GM10266 (cell line): Measurements from ENCODE around the gene KIF27.

Experiments used
- DNase-seq: peaks from one replicate; pipeline ENCODE4 v3.0.0; 2012; ENCODE audit errors: extremely low spot score
- CTCF ChIP-seq: IDR thresholded peaks from 2 replicates; pipeline ENCODE4 v1.5.1; 2012; ENCODE audit warnings: mild to moderate bottlenecking, low read depth; ENCODE audit not compliant: control insufficient read depth, insufficient read depth; ENCODE audit errors: missing control alignments

Gene KIF27

GRCh38 chr9:83937861-83938455 lies 16.7 kb upstream of the KIF27 start:
- peak; percentile 55 for DNase-seq
- TF ChIP-seq CTCF = peak; percentile 64

GRCh38 chr9:83936523-83936922 lies 15.3 kb upstream of the KIF27 start:
- no peak for TF ChIP-seq CTCF
- DNase-seq = no peak

- no peak for DNase-seq
- TF ChIP-seq CTCF = no peak
Measured at GRCh38 chr9:83935276-83935935, 14.2 kb upstream of the KIF27 start.

- no peak for TF ChIP-seq CTCF
- DNase-seq = no peak
Measured at GRCh38 chr9:83934569-83935275, 13.5 kb upstream of the KIF27 start.

GRCh38 chr9:83933790-83934189 lies 12.6 kb upstream of the KIF27 start:
- TF ChIP-seq CTCF = no peak
- no peak for DNase-seq

- DNase-seq = no peak
- no peak for TF ChIP-seq CTCF
Measured at GRCh38 chr9:83932851-83933250, 11.6 kb upstream of the KIF27 start.

GRCh38 chr9:83932011-83932410 lies 10.8 kb upstream of the KIF27 start:
- no peak for DNase-seq
- no peak for TF ChIP-seq CTCF
